Right lobe of liver (tissue), 4 donors: ENCODE measurements around the gene AK2.

Source experiments
- POLR2A ChIP-seq: fragments of 450-650 bp; IDR thresholded peaks from one replicate; pipeline ENCODE4 v1.6.1; 2017; ENCODE audit warnings: antibody characterized with exemption, mild to moderate bottlenecking
- TF ChIP-seq, protein P1 (sequence below), 4 donors: fragments of 200-600 bp in 3 of 4; fragments of 450-650 bp in 1 of 4; IDR thresholded peaks; one replicate each; pipeline versions ENCODE4 v1.5.1 to v1.8.0; 2016 to 2022; ENCODE audit warnings: antibody characterized with exemption in 4 of 4, mild to moderate bottlenecking in 2 of 4
- donor health status: DM: no; HTN: no; CAD: no.
- donor health status: DM: no; HTN: no; CAD: no.
- donor health status: DM: no; HTN: yes; CAD: no.

DNA sequence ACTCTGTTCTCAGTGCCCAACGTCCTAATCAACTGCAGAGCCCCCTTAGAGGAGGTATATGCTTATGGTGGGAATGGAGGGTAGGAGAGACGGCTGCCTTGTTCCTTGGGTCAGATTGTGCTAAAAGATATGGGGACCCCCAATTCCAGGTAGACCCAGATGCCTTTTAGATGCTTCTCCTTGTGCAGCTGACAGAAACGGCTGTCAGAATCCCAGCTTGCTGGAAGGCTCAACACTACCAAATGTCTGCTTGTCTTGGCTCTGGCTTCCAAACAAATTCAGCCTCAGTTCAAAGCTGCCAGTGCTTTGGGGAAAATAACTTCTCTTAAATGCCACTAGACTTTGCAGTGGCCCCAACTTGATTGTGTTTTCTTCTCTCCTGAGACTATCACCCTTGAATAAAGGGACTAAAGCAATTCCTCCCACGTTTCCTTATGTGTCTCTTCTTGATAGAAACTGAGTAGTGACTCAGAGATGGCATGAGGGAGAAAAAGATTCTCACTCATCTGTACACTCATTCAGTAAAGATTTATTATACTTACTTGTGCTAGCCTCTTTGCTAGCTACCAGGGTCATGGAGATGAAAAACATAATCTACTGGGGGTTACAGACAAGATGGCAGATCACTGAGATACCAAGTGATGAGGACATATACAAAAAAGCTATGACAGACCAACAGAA is 68.7 kb downstream of the AK2 start:
- TF ChIP-seq, protein P1, sequence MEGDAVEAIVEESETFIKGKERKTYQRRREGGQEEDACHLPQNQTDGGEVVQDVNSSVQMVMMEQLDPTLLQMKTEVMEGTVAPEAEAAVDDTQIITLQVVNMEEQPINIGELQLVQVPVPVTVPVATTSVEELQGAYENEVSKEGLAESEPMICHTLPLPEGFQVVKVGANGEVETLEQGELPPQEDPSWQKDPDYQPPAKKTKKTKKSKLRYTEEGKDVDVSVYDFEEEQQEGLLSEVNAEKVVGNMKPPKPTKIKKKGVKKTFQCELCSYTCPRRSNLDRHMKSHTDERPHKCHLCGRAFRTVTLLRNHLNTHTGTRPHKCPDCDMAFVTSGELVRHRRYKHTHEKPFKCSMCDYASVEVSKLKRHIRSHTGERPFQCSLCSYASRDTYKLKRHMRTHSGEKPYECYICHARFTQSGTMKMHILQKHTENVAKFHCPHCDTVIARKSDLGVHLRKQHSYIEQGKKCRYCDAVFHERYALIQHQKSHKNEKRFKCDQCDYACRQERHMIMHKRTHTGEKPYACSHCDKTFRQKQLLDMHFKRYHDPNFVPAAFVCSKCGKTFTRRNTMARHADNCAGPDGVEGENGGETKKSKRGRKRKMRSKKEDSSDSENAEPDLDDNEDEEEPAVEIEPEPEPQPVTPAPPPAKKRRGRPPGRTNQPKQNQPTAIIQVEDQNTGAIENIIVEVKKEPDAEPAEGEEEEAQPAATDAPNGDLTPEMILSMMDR (IDR thresholded peaks at IDR 0.05): no peak
- TF ChIP-seq POLR2A: no peak
